ENCODE data around the gene RBM47. TPM values are rescaled to one million over a fixed set of nuclear protein-coding genes. Genes with fewer than 3 reads are reported as not detected.

RBM47 gene
- total and polyA plus RNA-seq, 10 of the 15 experiments (the other 5 are each of a cell fraction or from before 2014, with no cell fraction given), result 7.9 to 45.0 (median 28.7) TPM

DNA sequence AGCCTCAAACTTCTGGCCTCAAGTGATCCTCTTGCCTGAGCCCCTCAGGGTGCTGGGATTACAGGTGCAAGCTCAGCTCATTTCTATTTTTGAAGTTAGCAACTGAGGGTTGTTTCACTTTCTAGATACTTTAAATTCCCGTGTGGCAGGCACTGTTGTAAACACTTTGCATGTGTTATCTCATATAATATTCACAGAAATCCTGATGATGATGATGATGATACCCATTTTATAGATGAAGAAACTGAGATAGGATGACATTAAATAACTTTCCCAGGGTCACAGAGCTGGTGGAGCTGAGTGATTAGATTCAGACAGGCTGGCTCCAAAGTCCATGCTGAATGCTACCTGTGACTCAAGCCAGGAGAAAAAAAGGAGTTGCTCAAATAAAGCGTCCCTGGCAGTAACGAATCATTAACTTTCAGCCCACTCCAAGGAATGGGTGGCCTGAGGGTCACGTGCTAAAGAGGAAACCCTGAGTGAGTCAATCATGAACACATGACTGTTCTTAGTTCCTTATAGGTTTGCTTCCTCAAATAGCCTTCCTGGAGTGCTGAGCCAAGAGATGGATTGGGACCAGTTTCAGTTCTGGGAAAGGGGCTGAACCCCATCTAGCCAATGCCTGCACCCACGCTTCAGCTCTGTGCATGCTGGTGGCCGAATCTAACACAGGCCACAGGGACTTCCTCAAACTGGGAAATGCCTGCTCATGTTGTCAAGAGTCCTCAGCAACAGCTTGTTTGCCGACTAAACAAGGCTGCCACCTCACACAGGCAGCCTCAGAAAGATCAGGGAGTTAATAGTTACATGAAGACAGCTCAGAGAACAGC is 52.8 kb downstream of the RBM47 start (continued):
- TF ChIP-seq BRCA1 (IDR thresholded peaks at IDR 0.05; ENCODE audit: low read depth, low read length), result no peak
- peak; percentile 51 for TF ChIP-seq MYC (IDR thresholded peaks at IDR 0.05; ENCODE audit: insufficient read depth, insufficient read length, insufficient replicate concordance, low read length, severe bottlenecking)
- TF ChIP-seq, protein P1, sequence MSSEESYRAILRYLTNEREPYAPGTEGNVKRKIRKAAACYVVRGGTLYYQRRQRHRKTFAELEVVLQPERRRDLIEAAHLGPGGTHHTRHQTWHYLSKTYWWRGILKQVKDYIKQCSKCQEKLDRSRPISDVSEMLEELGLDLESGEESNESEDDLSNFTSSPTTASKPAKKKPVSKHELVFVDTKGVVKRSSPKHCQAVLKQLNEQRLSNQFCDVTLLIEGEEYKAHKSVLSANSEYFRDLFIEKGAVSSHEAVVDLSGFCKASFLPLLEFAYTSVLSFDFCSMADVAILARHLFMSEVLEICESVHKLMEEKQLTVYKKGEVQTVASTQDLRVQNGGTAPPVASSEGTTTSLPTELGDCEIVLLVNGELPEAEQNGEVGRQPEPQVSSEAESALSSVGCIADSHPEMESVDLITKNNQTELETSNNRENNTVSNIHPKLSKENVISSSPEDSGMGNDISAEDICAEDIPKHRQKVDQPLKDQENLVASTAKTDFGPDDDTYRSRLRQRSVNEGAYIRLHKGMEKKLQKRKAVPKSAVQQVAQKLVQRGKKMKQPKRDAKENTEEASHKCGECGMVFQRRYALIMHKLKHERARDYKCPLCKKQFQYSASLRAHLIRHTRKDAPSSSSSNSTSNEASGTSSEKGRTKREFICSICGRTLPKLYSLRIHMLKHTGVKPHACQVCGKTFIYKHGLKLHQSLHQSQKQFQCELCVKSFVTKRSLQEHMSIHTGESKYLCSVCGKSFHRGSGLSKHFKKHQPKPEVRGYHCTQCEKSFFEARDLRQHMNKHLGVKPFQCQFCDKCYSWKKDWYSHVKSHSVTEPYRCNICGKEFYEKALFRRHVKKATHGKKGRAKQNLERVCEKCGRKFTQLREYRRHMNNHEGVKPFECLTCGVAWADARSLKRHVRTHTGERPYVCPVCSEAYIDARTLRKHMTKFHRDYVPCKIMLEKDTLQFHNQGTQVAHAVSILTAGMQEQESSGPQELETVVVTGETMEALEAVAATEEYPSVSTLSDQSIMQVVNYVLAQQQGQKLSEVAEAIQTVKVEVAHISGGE (CRISPR knock-in tag; IDR thresholded peaks at IDR 0.05), result no peak
- TF ChIP-seq, protein P2, sequence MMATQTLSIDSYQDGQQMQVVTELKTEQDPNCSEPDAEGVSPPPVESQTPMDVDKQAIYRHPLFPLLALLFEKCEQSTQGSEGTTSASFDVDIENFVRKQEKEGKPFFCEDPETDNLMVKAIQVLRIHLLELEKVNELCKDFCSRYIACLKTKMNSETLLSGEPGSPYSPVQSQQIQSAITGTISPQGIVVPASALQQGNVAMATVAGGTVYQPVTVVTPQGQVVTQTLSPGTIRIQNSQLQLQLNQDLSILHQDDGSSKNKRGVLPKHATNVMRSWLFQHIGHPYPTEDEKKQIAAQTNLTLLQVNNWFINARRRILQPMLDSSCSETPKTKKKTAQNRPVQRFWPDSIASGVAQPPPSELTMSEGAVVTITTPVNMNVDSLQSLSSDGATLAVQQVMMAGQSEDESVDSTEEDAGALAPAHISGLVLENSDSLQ (IDR thresholded peaks at IDR 0.05), result peak; percentile 92
- TF ChIP-seq CHD1 (IDR thresholded peaks at IDR 0.05; ENCODE audit: low read depth, low read length), result no peak
- peak; percentile 61 for TF ChIP-seq NFYB (IDR thresholded peaks at IDR 0.05; ENCODE audit: insufficient read depth, low read depth, low read length)
- TF ChIP-seq SUPT20H (IDR thresholded peaks at IDR 0.05; ENCODE audit: borderline replicate concordance, control insufficient read depth, low read depth, low read length), result no peak
- TF ChIP-seq, protein P3, sequence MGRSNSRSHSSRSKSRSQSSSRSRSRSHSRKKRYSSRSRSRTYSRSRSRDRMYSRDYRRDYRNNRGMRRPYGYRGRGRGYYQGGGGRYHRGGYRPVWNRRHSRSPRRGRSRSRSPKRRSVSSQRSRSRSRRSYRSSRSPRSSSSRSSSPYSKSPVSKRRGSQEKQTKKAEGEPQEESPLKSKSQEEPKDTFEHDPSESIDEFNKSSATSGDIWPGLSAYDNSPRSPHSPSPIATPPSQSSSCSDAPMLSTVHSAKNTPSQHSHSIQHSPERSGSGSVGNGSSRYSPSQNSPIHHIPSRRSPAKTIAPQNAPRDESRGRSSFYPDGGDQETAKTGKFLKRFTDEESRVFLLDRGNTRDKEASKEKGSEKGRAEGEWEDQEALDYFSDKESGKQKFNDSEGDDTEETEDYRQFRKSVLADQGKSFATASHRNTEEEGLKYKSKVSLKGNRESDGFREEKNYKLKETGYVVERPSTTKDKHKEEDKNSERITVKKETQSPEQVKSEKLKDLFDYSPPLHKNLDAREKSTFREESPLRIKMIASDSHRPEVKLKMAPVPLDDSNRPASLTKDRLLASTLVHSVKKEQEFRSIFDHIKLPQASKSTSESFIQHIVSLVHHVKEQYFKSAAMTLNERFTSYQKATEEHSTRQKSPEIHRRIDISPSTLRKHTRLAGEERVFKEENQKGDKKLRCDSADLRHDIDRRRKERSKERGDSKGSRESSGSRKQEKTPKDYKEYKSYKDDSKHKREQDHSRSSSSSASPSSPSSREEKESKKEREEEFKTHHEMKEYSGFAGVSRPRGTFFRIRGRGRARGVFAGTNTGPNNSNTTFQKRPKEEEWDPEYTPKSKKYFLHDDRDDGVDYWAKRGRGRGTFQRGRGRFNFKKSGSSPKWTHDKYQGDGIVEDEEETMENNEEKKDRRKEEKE (IDR thresholded peaks at IDR 0.05), result no peak
- 0 out of 2 replicates have a peak, but pooled peaks have one; percentile 19 for TF ChIP-seq KDM1A (IDR thresholded peaks at IDR 0.05; ENCODE audit: borderline replicate concordance)
- TF ChIP-seq, protein P4, sequence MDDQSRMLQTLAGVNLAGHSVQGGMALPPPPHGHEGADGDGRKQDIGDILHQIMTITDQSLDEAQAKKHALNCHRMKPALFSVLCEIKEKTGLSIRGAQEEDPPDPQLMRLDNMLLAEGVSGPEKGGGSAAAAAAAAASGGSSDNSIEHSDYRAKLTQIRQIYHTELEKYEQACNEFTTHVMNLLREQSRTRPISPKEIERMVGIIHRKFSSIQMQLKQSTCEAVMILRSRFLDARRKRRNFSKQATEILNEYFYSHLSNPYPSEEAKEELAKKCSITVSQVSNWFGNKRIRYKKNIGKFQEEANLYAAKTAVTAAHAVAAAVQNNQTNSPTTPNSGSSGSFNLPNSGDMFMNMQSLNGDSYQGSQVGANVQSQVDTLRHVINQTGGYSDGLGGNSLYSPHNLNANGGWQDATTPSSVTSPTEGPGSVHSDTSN (IDR thresholded peaks at IDR 0.05; ENCODE audit: insufficient replicate concordance, low read depth, low read length), result peak; percentile 51
- TF ChIP-seq GATAD2B (conservative IDR thresholded peaks at IDR 0.05; ENCODE audit: low read depth), result peak; percentile 89
- no peak for TF ChIP-seq WRNIP1 (IDR thresholded peaks at IDR 0.05; ENCODE audit: borderline replicate concordance, low read depth, low read length)
- TF ChIP-seq CEBPZ (IDR thresholded peaks at IDR 0.05; ENCODE audit: low read depth, low read length), result no peak
- no peak for TF ChIP-seq HCFC1 (IDR thresholded peaks at IDR 0.05; ENCODE audit: low read length)
- TF ChIP-seq PAX8 (IDR thresholded peaks at IDR 0.05), result no peak
- TF ChIP-seq NRF1 (conservative IDR thresholded peaks at IDR 0.05; ENCODE audit: low read depth, low read length), result no peak

All from GM12878 (cell line).